ENCODE results near the gene SLC13A5.

The SLC13A5 gene

DNA sequence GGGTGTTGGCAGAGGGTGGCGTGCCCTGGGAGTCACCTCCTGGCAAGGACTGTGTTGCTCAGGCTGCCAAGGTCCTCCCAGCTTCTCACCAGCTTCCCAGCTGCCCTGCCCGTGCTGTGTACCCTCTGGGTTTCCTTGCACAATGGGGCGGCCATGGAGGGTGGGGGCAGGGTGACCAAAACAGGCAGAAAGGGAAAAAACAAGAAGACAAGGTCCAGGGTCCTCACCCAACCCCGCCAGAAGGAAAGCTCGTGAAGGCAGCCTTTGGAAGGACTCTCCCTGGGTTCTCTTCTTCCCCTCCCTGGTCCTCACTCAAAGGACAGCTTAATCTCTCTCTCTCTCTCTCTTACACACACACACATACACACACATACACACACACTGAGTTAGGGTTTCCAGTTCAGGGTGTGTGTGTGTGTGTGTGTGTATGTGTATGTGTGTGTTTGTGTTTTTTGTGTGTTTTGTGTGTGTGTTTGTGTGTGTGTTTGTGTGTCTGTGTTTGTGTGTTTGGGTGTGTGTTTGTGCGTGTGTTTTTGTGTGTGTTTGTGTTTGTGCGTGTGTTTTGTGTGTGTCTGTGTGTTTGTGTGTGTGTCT lies 2.0 kb downstream of the SLC13A5 start:
- Histone ChIP-seq H3K9me3 (ENCODE audit: control insufficient read depth, insufficient read depth, low read length) (no peaks in the 10 kb centered on the region), H3K4me1 (ENCODE audit: control insufficient read depth, insufficient read depth, low read length) (no peaks in the 10 kb centered on the region), H3K27me3 (ENCODE audit: control insufficient read depth, insufficient read depth, low read length) (peaks cover 8% of the 10 kb centered on the region; the same call in 1 of the 2 replicates), H3K36me3 (ENCODE audit: control insufficient read depth, insufficient read depth, low read length) (no peaks in the 10 kb centered on the region), H3K4me3 (ENCODE audit: low read length) (no peak overlapping the region), H3K27ac (ENCODE audit: low read length) (no peak overlapping the region)
- no peak for DNase-seq (ENCODE audit: low read depth, low spot score)
- WGBS (ENCODE audit: insufficient coverage, insufficient read length) = 100% methylated on average over 2 of the region's 7 CpGs

GRCh38 chr17:6710317-6710716 lies 2.9 kb downstream of the SLC13A5 start:
- Histone ChIP-seq H3K9me3 (ENCODE audit: control insufficient read depth, insufficient read depth, low read length) (no peaks in the 10 kb centered on the region), H3K36me3 (ENCODE audit: control insufficient read depth, insufficient read depth, low read length) (no peaks in the 10 kb centered on the region), H3K4me1 (ENCODE audit: control insufficient read depth, insufficient read depth, low read length) (no peaks in the 10 kb centered on the region), H3K27ac (ENCODE audit: low read length) (no peak overlapping the region), H3K4me3 (ENCODE audit: low read length) (no peak overlapping the region), H3K27me3 (ENCODE audit: control insufficient read depth, insufficient read depth, low read length) (peaks cover 8% of the 10 kb centered on the region; the same call in 1 of the 2 replicates)
- DNase-seq (ENCODE audit: low read depth, low spot score) = no peak
- WGBS (ENCODE audit: insufficient coverage, insufficient read length) = no CpG with 5 or more reads among the region's 11 CpGs

- H3K9me3 ChIP-seq (ENCODE audit: control insufficient read depth, insufficient read depth, low read length) = no peaks in the 10 kb centered on the region
- H3K4me3 ChIP-seq (ENCODE audit: low read length) = no peak overlapping the region
- no CpG with 5 or more reads among the region's 12 CpGs for WGBS (ENCODE audit: insufficient coverage, insufficient read length)
- H3K4me1 ChIP-seq (ENCODE audit: control insufficient read depth, insufficient read depth, low read length) = no peaks in the 10 kb centered on the region
- H3K27ac ChIP-seq (ENCODE audit: low read length) = no peak overlapping the region
- H3K36me3 ChIP-seq (ENCODE audit: control insufficient read depth, insufficient read depth, low read length) = no peaks in the 10 kb centered on the region
- H3K27me3 ChIP-seq (ENCODE audit: control insufficient read depth, insufficient read depth, low read length) = peaks cover 4% of the 10 kb centered on the region; the same call in 1 of the 2 replicates
- DNase-seq (ENCODE audit: low read depth, low spot score) = no peak
Measured at GRCh38 chr17:6708357-6708961, 4.7 kb downstream of the SLC13A5 start.

GRCh38 chr17:6706996-6707395 lies 6.2 kb downstream of the SLC13A5 start:
- no peaks in the 10 kb centered on the region for H3K36me3 ChIP-seq (ENCODE audit: control insufficient read depth, insufficient read depth, low read length)
- no peaks in the 10 kb centered on the region for H3K27me3 ChIP-seq (ENCODE audit: control insufficient read depth, insufficient read depth, low read length)
- H3K4me1 ChIP-seq (ENCODE audit: control insufficient read depth, insufficient read depth, low read length) = no peaks in the 10 kb centered on the region
- no peak overlapping the region for H3K27ac ChIP-seq (ENCODE audit: low read length)
- no peak for DNase-seq (ENCODE audit: low read depth, low spot score)
- no CpG with 5 or more reads among the region's 8 CpGs for WGBS (ENCODE audit: insufficient coverage, insufficient read length)
- no peaks in the 10 kb centered on the region for H3K9me3 ChIP-seq (ENCODE audit: control insufficient read depth, insufficient read depth, low read length)
- H3K4me3 ChIP-seq (ENCODE audit: low read length) = no peak overlapping the region

DNA sequence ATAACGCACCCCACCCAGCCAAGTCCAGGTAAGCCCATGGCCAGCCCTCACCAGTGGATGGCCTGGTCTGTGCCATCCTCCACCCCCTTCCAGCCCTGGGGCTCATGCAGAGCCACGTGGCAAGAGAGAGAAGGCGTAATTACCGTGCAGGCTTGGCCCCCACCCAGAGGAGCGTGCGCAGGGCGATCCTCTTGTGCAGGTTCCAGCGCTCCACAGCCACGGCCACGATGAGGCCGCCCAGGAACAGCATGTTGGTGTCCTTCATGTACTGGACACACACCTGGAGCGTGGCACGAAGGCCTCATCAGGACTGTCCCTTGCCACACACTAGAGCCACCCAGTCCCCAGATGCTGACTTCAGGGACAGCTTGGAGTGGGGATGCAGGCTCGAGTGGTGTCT lies 6.7 kb downstream of the SLC13A5 start:
- no CpG with 5 or more reads among the region's 14 CpGs for WGBS (ENCODE audit: insufficient coverage, insufficient read length)
- no peak overlapping the region for H3K4me3 ChIP-seq (ENCODE audit: low read length)

GRCh38 chr17:6704470-6705052 lies 8.6 kb downstream of the SLC13A5 start:
- WGBS (ENCODE audit: insufficient coverage, insufficient read length) = no CpG with 5 or more reads among the region's 6 CpGs
- DNase-seq (ENCODE audit: low read depth, low spot score) = no peak
- Histone ChIP-seq H3K27me3 (ENCODE audit: control insufficient read depth, insufficient read depth, low read length) (no peaks in the 10 kb centered on the region), H3K36me3 (ENCODE audit: control insufficient read depth, insufficient read depth, low read length) (no peaks in the 10 kb centered on the region), H3K4me3 (ENCODE audit: low read length) (no peak overlapping the region), H3K27ac (ENCODE audit: low read length) (no peak overlapping the region), H3K4me1 (ENCODE audit: control insufficient read depth, insufficient read depth, low read length) (no peaks in the 10 kb centered on the region), H3K9me3 (ENCODE audit: control insufficient read depth, insufficient read depth, low read length) (no peaks in the 10 kb centered on the region)

More for the DNA sequence above, 6.7 kb downstream of the SLC13A5 start:
- no peaks in the 10 kb centered on the region for H3K36me3 ChIP-seq (ENCODE audit: control insufficient read depth, insufficient read depth, low read length)
- no peak for DNase-seq (ENCODE audit: low read depth, low spot score)
- H3K4me1 ChIP-seq (ENCODE audit: control insufficient read depth, insufficient read depth, low read length) = no peaks in the 10 kb centered on the region
- no peaks in the 10 kb centered on the region for H3K9me3 ChIP-seq (ENCODE audit: control insufficient read depth, insufficient read depth, low read length)
- H3K27me3 ChIP-seq (ENCODE audit: control insufficient read depth, insufficient read depth, low read length) = no peaks in the 10 kb centered on the region
- H3K27ac ChIP-seq (ENCODE audit: low read length) = no peak overlapping the region

GRCh38 chr17:6703751-6704150 lies 9.4 kb downstream of the SLC13A5 start:
- no peaks in the 10 kb centered on the region for H3K36me3 ChIP-seq (ENCODE audit: control insufficient read depth, insufficient read depth, low read length)
- no peak overlapping the region for H3K27ac ChIP-seq (ENCODE audit: low read length)
- WGBS (ENCODE audit: insufficient coverage, insufficient read length) = no CpG with 5 or more reads among the region's 10 CpGs
- H3K27me3 ChIP-seq (ENCODE audit: control insufficient read depth, insufficient read depth, low read length) = no peaks in the 10 kb centered on the region
- H3K4me3 ChIP-seq (ENCODE audit: low read length) = no peak overlapping the region
- no peaks in the 10 kb centered on the region for H3K4me1 ChIP-seq (ENCODE audit: control insufficient read depth, insufficient read depth, low read length)
- H3K9me3 ChIP-seq (ENCODE audit: control insufficient read depth, insufficient read depth, low read length) = no peaks in the 10 kb centered on the region
- no peak for DNase-seq (ENCODE audit: low read depth, low spot score)

GRCh38 chr17:6702567-6703215 lies 10.5 kb downstream of the SLC13A5 start:
- Histone ChIP-seq H3K4me1 (ENCODE audit: control insufficient read depth, insufficient read depth, low read length) (no peaks in the 10 kb centered on the region), H3K27me3 (ENCODE audit: control insufficient read depth, insufficient read depth, low read length) (no peaks in the 10 kb centered on the region), H3K36me3 (ENCODE audit: control insufficient read depth, insufficient read depth, low read length) (no peaks in the 10 kb centered on the region), H3K4me3 (ENCODE audit: low read length) (no peak overlapping the region), H3K9me3 (ENCODE audit: control insufficient read depth, insufficient read depth, low read length) (no peaks in the 10 kb centered on the region), H3K27ac (ENCODE audit: low read length) (no peak overlapping the region)
- no peak for DNase-seq (ENCODE audit: low read depth, low spot score)
- no CpG with 5 or more reads among the region's 16 CpGs for WGBS (ENCODE audit: insufficient coverage, insufficient read length)

- WGBS (ENCODE audit: insufficient coverage, insufficient read length) = no CpG with 5 or more reads among the region's 11 CpGs
- no peak for DNase-seq (ENCODE audit: low read depth, low spot score)
- Histone ChIP-seq H3K4me1 (ENCODE audit: control insufficient read depth, insufficient read depth, low read length) (no peaks in the 10 kb centered on the region), H3K4me3 (ENCODE audit: low read length) (no peak overlapping the region), H3K27me3 (ENCODE audit: control insufficient read depth, insufficient read depth, low read length) (no peaks in the 10 kb centered on the region), H3K36me3 (ENCODE audit: control insufficient read depth, insufficient read depth, low read length) (no peaks in the 10 kb centered on the region), H3K9me3 (ENCODE audit: control insufficient read depth, insufficient read depth, low read length) (no peaks in the 10 kb centered on the region), H3K27ac (ENCODE audit: low read length) (no peak overlapping the region)
Measured at GRCh38 chr17:6701719-6702118, 11.4 kb downstream of the SLC13A5 start.

DNA sequence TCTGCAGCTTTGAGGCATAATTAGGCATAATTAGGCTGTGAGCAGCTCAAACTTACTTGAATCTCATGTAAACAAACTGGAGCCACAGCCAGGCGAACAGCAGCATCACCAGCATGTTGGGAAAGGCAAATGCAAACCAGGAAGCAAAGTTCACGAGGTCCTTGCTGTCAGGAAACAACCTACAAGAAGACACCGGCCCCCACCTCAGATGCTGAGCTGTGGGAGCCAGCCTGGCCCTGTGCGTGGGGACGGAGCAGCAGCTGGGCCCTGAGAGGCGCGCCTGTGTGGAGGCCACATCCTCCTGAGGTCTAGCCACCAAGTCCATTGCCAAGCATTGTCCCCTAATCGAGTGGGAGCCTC lies 12.2 kb downstream of the SLC13A5 start:
- WGBS (ENCODE audit: insufficient coverage, insufficient read length) = no CpG with 5 or more reads among the region's 8 CpGs
- no peaks in the 10 kb centered on the region for H3K27me3 ChIP-seq (ENCODE audit: control insufficient read depth, insufficient read depth, low read length)
- no peaks in the 10 kb centered on the region for H3K4me1 ChIP-seq (ENCODE audit: control insufficient read depth, insufficient read depth, low read length)
- DNase-seq (ENCODE audit: low read depth, low spot score) = no peak
- no peaks in the 10 kb centered on the region for H3K9me3 ChIP-seq (ENCODE audit: control insufficient read depth, insufficient read depth, low read length)
- H3K36me3 ChIP-seq (ENCODE audit: control insufficient read depth, insufficient read depth, low read length) = no peaks in the 10 kb centered on the region
- no peak overlapping the region for H3K27ac ChIP-seq (ENCODE audit: low read length)
- H3K4me3 ChIP-seq (ENCODE audit: low read length) = no peak overlapping the region

Measured in iPS DF 6.9 (cell line).